Measurements from ENCODE around the gene PLIN1. TPM values are rescaled to one million over a fixed set of nuclear protein-coding genes. Genes with fewer than 3 reads are reported as not detected.
"Not testable (repeated sequence)": the region's sequence is repeated elsewhere in the genome, so short reads cannot be mapped to it uniquely, and the experiment has no call there.

The PLIN1 gene, protein sequence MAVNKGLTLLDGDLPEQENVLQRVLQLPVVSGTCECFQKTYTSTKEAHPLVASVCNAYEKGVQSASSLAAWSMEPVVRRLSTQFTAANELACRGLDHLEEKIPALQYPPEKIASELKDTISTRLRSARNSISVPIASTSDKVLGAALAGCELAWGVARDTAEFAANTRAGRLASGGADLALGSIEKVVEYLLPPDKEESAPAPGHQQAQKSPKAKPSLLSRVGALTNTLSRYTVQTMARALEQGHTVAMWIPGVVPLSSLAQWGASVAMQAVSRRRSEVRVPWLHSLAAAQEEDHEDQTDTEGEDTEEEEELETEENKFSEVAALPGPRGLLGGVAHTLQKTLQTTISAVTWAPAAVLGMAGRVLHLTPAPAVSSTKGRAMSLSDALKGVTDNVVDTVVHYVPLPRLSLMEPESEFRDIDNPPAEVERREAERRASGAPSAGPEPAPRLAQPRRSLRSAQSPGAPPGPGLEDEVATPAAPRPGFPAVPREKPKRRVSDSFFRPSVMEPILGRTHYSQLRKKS
- 0.08 and 0.12 TPM in 2 replicates for polyA plus RNA-seq (2014; cell fraction: cytosol; rRNA removed)
- 0.98 TPM in 1 of 2 replicates, not detected in the other for polyA plus RNA-seq (2014; cell fraction: nucleus; rRNA removed)

DNA sequence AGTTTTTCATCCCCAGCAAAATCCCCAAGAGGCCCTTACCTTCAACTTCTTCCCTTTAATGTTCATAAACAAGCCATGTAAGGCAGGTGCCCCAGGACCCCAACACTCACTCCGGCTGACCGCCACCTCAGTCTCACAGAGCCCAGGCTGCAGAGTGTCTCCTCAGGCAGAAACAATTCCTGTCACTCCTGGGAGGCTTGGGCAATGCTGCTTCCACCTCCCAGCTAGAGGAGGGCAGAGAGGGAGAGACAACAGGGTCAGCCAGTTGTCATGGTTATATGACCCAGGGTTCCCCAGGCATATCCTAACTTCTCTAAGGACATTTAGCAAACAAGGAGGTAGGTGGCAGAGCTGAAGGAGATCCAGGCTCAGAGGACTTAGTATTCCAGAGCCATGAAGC, at the start of gene PLIN1:
PLIN1 (minus strand) TSS at position 156 of the 400 bp plus-strand sequence. CDS start 1,878 bp downstream, outside the sequence.
- DNase-seq (ENCODE audit: low spot score), result no peak

DNA sequence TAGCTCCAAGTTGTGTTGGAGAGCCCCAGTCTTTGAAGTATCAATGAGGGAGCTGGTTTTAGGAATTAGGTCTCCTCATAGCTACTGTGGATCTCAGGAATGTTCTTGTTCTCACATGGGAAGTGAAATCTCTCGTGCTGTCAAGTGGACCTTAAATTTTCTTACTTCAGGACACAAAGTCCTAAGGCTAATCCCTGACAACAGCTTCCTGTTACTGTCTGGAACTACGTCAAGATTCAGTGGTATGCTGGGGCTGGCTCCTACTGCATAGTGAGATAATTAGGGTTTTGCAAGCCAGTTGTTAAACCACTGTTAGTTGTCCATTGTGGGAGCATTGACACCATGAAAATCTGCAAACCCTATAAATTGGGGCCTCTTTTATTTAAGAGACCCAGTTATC, 49.1 kb upstream of the PLIN1 start:
- DNase-seq (ENCODE audit: low spot score), result no peak

DNA sequence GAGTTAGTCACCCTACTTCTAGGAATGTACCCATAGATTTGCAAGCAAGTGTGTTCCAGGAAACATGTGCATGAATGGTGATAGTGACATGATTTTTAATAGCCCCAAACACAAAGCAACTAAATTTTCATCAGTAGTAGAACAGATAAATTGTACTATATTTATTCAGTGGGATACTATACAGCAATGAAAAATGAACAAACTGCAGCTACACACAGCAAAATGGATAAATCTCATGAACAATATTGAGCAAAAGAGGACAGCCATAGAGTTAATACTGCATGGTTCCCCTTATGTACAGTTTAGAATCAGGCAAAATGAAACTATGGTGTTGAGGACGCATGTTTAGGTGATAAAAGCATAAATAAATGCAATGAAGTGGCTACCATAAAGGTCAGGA, 45.9 kb upstream of the PLIN1 start:
- DNase-seq (ENCODE audit: low spot score), result no peak

DNA sequence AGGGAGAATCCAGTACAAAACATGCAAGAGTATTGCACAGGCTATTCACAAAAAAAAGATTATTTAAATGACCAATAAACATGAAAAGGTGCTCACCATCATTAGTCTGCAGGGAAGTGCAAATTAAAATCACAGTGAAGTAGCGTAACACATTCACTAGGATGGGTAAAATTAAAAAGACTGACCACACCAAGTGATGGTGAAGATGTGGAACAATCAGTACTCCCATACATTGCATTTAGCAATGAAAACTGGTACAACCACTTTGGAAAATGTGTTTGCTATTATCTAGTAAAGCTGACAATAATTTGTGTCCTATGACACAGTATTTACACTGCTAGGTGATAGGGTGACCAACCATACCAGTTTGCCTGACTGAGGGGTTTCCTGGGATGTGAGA, 45.5 kb upstream of the PLIN1 start:
- no peak for DNase-seq (ENCODE audit: low spot score)

DNA sequence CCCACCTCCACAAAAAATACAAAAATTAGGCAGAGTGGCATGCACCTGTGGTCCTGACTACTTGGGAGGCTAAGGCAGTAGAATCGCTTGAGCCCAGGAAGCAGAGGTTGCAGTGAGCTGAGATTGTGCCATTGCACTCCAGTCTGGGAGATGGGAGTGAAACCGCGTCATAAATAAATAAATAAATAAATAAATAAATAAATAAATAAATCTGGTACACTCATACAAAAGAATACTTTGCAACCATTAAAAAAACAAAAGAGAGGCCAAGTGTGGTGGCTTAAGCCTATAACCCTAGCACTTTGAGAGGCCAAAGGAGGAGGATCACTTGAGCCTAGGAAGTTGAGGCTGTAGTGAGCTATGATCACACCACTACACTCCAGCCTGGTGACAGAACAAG, 43.9 kb upstream of the PLIN1 start:
- no peak for DNase-seq (ENCODE audit: low spot score)

DNA sequence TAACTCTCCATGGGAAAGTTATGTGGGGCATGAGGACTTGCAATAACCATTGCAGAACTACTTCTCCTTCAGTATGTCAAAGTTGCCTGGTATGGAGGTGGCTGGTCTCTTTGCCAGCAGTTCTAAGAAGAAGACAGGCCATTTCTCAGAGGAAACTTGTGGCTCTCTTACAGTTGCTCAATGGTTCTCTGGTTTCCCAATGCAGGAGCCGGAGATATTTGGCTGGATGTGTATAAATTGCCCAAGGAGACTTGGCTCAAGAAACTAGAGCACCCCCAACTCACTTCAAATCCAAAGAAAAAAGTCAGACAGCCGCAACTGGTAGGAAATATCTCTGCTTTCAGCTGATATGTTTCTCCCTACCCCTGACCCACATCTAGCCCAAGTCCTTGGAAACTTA, 35.6 kb upstream of the PLIN1 start:
- no peak for DNase-seq (ENCODE audit: low spot score)

DNA sequence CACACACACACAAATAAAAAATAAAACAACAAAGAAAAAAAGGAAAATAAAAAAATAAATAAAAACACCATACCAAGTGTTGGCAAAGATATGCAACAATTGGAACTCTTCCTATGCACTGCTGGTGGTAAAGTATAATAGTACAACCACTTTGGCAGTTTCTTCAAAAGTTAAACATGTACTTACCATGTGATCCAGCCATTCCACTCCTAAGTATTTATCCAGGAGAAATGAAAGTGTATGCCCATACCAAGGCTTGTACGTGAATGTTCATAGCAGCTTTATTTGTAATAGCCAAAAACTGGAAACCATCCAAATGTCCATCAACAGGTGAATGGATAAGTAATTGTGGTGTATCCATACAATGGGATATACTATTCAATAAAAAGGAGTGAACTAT, 28.4 kb upstream of the PLIN1 start:
- DNase-seq (ENCODE audit: low spot score), result no peak

DNA sequence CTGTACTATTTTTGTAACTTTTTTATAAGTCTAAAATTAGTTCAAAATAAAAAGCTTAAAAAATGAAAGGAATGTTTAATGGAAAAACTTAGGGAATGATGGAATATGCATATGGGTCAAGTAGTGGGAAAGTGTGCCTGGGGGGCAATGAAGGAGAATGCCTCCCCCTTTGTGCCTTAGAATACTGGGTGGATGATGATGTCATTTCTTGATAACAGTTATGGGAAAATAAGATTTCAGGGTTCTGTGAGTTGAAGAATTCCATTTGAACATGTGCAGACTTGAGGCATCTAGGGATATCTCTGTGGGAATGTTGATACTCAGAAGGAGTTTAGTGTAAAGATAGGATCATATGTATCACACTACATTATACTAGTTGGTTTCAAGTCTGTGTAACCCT, 25.2 kb upstream of the PLIN1 start:
- DNase-seq (ENCODE audit: low spot score), result no peak

DNA sequence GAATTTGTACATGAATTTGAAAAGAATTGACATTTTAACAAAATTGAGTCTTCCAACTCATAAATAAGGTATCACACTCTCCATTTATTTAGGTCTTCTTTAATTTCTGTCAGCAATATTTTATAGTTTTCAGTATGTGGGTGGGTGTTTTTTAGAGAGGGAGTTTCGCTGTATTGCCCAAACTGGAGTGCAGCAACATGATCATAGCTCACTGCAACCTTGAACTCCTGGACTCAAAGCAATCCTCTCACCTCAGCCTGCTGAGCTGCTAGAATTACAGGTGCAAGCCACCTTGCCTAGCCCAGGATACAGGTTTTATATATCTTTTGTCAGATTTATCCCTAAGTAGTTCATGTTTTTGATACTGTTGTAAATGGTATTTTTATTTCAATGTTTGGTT, 16.0 kb upstream of the PLIN1 start:
- DNase-seq (ENCODE audit: low spot score), result no peak

DNA sequence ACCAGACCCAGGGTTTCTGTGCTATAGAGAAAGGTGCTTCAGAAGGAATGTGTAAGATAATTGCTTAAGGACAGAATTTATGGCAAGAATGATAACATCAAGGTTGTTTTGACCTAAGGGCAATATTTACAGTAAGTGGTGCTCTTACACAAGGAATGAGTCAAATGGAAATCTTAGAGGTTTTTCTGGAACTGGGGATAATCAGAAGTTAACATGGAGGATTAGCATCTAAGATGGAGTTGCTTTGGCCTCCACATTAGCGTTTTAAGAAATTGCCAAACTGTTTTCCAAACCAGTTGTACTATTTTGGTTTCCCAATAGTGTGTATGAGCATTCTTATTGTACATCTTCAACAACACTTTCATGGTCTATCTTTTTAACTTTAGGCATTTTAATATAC, 14.5 kb upstream of the PLIN1 start:
- DNase-seq (ENCODE audit: low spot score), result no peak

DNA sequence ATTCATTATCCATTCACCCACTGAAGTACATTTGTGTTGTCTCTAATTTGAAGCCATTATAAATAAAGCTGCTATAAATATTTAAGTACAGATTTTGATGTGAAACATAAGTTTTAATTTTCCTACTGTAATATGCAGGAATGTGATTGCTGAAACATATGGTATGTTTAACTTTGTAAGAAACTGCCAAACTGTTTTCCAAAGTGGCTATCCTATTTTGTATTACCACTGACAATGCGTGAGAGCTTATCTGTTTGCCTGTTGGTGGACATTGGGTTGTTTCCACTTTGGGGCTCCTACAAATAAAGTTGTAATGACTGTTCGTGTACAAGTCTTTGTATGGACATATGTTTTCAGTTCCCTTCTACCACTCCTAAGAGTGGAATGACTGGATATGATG, 13.9 kb upstream of the PLIN1 start:
- DNase-seq (ENCODE audit: low spot score), result no peak

DNA sequence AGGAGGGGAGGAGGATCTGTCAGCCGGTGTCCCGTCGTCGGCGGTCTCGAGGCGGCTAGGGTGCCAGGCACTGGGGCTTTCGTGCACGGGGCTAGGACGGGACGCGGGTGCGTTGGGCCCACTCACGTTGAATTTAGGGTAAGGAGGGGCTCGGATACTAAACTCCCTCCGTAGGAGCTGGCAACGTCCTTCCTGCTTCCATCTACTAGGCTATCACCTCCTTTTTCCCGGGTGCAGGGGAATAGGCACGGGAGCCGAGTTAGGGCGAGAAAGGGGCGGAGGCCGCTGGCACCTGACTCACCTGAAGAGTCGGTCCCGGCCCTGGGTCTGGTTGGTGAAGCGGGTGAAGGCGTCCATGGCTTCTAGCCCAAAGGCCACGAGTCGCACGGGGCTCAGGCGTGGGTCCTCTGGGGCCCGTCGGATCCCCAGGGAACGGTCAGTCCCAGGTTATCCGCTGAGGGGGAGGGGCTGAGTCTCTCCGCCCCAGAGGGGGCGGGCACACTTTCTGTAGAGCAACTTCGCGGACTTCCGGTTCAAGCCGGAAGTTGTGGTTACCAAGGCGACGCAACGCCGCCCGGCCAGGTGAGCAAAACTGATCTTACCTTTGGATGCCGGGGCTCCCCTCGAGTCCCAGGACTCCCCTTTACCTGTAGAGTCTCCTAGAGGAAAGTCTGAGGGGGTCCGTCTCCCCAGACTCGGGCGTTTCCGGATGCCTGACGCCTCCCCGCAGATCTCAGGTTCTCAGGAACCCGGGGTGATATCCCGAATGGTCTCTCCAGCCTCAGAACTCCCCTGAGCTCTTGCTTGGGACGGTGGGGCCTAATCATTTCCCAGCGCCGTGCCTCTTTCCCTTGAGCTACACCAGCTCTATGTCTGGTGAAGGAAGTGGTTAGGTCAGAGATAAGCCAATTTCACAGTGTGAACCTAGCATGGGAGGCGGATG, 11.4 kb upstream of the PLIN1 start, which contains the start of the genes PEX11A and WDR93:
PEX11A (minus strand) TSS at position 479 of the 943 bp plus-strand sequence; CDS start at position 357, 122 bp downstream.
WDR93 (plus strand) TSS at position 536 of the 943 bp plus-strand sequence. CDS start 10,936 bp downstream, outside the sequence.
- DNase-seq (ENCODE audit: low spot score), result peak; percentile 77

DNA sequence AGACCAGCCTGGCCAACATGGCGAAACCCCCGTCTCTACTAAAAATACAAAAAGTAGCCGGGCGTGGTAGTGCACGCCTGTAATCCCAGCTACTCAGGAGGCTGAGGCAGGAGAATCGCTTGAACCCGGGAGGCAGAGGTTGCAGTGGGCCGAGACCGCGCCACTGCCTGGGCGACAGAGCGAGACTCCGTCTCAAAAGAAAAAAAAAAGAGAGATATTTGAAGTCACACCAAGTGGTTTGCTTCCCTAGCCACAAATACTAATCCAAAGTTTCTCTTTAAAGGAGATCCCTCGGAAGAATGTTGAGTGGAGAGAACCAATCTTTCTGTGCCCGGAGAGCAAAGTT, 10.7 kb upstream of the PLIN1 start:
- not testable (repeated sequence) for DNase-seq (ENCODE audit: low spot score)

DNA sequence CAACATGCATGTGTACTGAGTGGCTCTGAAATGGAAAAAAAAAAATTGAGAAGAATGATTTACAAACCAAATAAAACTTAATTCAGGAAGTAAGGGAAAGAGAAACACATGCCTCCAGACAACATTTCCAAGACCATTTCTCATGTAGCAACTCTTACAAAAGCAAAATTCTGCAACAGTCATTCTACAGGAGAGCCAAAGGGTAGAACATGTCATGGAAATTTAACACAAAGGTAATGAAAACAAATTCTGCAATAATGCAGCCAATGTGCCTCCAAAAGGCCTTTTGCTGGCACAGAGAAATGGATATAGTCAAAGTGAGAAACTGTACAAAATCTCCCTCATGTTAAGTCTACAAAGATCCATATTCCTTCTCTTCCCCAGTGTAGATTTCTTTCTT, 7.4 kb upstream of the PLIN1 start:
- DNase-seq (ENCODE audit: low spot score), result no peak

DNA sequence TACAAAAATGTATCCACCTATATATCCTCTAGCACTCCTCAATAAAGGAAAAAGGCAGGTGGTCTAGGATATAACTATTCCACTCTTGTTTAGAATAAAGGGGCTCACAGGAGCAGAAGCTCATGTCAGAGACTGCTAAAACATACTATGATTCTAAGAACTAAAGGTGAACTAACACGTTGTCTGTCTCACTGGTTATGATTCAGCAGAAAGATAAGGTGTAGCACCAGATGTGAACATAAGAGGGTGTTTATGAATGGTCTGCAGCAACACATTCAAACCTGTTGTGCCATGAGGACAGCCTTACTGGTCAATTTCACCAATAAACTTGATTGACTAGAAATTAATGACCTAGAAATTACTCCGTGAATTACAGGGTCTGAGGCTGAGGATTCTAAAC, 6.8 kb upstream of the PLIN1 start:
- no peak for DNase-seq (ENCODE audit: low spot score)

DNA sequence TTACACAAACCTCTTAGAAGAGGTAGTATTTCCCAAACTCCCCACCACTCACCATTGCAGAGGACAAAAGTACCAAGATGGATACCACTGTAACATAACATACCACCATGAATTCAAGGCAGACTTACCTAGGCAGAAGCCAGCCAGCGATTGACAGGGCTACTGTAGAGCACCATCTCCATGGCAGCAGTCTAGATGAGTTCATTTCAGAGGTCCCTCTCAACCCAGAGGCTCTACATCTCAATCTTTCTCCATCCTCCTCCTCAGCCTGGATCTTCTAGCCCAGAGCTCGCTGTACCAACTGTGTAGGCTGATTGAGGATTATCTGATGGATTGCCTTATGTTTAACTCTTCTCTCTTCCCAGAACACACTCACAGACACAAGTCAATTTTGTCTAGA, 2.0 kb upstream of the PLIN1 start:
- DNase-seq (ENCODE audit: low spot score), result no peak

DNA sequence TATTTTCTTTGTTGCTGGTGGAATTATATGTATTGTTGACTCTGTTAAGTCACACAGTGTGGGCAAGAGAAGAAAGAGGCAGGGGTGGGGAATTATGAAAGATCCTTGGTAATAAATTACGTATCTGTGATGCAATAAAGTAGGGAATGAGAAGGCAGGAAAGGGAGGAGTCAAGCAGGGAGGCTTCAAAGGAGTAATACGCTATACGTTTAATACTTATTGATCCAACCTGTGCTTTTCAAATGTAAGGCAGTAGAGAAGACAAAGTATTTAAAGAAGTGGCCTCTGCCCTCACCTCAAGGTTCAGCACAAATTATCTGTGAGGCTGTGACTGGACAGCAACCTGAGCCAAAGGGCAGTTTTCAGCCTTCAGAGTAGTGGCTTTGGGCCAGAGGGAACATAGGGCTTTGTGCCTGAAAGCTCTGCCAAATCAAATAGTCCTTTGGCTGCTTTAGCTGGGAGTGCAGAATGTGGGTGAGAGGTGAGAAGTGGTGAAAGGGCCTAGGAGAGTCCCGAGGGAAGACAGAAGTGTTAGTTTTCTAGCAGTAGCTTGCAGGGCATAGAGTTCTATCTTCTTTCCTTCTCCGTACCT, 1.2 kb upstream of the PLIN1 start:
- no peak for DNase-seq (ENCODE audit: low spot score)

DNA sequence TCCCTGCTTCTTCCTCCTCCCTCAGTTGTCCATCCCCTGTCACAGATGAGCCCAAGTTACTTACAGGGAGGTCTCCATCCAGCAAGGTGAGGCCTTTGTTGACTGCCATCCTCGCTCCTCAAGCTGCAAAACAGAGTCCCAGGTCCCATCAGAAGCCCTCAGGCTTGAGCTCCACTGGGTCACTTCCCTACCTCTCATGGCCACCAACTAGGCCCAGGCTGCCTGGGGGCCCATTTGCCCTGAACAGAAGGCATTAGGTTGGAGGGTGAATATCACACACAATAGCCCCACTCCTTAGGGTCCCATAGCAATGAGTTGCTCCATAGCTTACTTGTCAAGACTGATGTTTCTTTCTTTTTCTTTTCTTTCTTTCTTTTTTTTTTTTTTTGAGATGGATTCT, 1.8 kb downstream of the PLIN1 start:
- DNase-seq (ENCODE audit: low spot score), result no peak

DNA sequence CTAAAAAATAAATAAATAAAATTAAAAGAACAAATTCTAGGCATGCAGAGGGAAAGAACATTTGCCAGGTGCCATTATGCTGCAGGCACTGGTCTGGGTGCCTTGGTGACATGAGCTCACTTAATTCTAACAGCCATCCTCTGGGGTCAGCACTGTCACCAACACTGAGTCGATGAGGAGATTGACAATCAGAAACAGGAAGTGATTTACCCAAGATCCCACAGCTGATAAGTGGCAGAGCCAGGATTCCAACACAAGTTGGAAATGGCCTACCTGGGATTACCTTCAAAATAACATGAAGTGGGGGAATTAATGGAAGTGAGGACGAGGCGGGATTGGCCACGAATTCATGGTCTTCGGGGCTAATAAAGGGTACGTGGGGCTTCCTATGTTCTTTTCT, 3.6 kb downstream of the PLIN1 start:
- DNase-seq (ENCODE audit: low spot score), result no peak

DNA sequence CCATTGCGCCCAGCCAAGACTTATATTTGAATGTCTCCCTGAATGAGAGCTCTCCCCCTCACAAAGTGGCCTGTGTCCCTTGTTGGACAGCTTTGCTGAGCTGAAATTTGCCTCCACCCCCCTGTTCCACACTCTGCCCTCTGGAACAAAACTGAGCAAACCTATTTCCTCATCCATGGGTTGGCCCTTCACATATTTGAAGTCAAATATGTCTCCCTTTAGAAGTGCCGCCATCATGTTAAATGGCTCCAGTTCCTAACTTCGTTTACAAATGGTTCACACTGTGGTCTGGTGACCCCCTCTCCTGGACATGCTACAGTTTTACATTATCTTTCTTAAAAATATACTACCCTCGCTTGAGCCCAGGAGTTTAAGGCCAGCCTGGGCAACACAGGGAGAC, 4.6 kb downstream of the PLIN1 start:
- DNase-seq (ENCODE audit: low spot score), result no peak

DNA sequence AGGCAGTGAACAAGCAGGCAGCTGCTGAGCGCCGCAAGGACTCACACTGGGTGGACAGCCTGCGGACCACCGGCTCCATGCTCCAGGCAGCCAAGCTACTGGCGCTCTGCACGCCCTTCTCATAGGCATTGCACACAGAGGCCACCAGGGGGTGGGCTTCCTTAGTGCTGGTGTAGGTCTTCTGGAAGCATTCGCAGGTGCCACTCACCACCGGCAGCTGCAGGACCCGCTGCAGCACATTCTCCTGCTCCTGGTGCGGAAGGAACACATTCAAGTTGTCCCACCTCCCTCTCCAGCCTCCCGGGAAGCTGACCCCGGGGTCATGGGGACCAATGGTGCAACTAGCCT, 6.0 kb downstream of the PLIN1 start:
- peak; percentile 80 for DNase-seq (ENCODE audit: low spot score)

Measured in SK-N-DZ (cell line).